H9 (cell line): ENCODE data around the gene OR52K1. TPM values are rescaled to one million over a fixed set of nuclear protein-coding genes. Genes with fewer than 3 reads are reported as not detected.

Source experiments
- DNase-seq: peaks from one replicate; pipeline ENCODE4 v3.0.0-alpha.2; 2017
- H2AFZ ChIP-seq: one replicate; pipeline ENCODE4 v1.6.1; 2013; ENCODE audit warnings: mild to moderate bottlenecking, low read length, control low read depth, moderate library complexity
- H2AK5ac ChIP-seq: 2 replicates; pipeline ENCODE4 v1.6.1; 2013; ENCODE audit warnings: low read length, control low read depth, mixed read lengths; ENCODE audit not compliant: insufficient read length
- H2BK120ac ChIP-seq: one replicate; pipeline ENCODE4 v1.6.1; 2013; ENCODE audit warnings: low read depth, mild to moderate bottlenecking, low read length, control low read depth, inconsistent platforms; ENCODE audit not compliant: poor library complexity, severe bottlenecking
- H2BK12ac ChIP-seq: 2 replicates; pipeline ENCODE4 v1.6.1; 2013; ENCODE audit warnings: low read length, control low read depth, mixed read lengths, low read depth; ENCODE audit not compliant: insufficient read length
- H2BK15ac ChIP-seq: 2 replicates; pipeline ENCODE4 v1.6.1; 2013; ENCODE audit warnings: low read depth, low read length, control low read depth
- H2BK20ac ChIP-seq: one replicate; pipeline ENCODE4 v1.6.1; 2013; ENCODE audit warnings: low read depth, mild to moderate bottlenecking, low read length, control low read depth, inconsistent platforms; ENCODE audit not compliant: poor library complexity, severe bottlenecking
- H2BK5ac ChIP-seq: 2 replicates; pipeline ENCODE4 v1.6.1; 2013; ENCODE audit warnings: low read length, control low read depth, mixed read lengths; ENCODE audit not compliant: insufficient read length
- H3K14ac ChIP-seq: 2 replicates; pipeline ENCODE4 v1.6.1; 2013; ENCODE audit warnings: low read length, control low read depth; ENCODE audit not compliant: insufficient read depth
- H3K18ac ChIP-seq: 2 replicates; pipeline ENCODE4 v1.6.1; 2013; ENCODE audit warnings: low read depth, mild to moderate bottlenecking, mixed read lengths, low read length, control low read depth; ENCODE audit not compliant: insufficient read length
- H3K23ac ChIP-seq: 2 replicates; pipeline ENCODE4 v1.6.1; 2013; ENCODE audit warnings: low read length, control low read depth, mixed read lengths, low read depth; ENCODE audit not compliant: insufficient read length
- H3K23me2 ChIP-seq: 2 replicates; pipeline ENCODE4 v1.6.1; 2013; ENCODE audit warnings: low read depth, mild to moderate bottlenecking, mixed read lengths, low read length, control low read depth; ENCODE audit not compliant: insufficient read length, poor library complexity, severe bottlenecking
- H3K27ac ChIP-seq: 2 replicates; pipeline ENCODE4 v1.5.1; 2013; ENCODE audit warnings: low read length, control low read depth, mixed read lengths, low read depth; ENCODE audit not compliant: insufficient read length
- H3K27me3 ChIP-seq: 2 replicates; pipeline ENCODE4 v1.6.1; 2013; ENCODE audit warnings: low read length, control low read depth, inconsistent platforms; ENCODE audit not compliant: insufficient read depth
- H3K4ac ChIP-seq: 2 replicates; pipeline ENCODE4 v1.6.1; 2013; ENCODE audit warnings: low read depth, mild to moderate bottlenecking, control low read depth, inconsistent platforms, low read length, moderate library complexity
- H3K4me1 ChIP-seq: 2 replicates; pipeline ENCODE4 v1.6.1; 2013; ENCODE audit warnings: low read length, control low read depth, inconsistent platforms; ENCODE audit not compliant: insufficient read depth
- H3K4me2 ChIP-seq: 2 replicates; pipeline ENCODE4 v1.6.1; 2013; ENCODE audit warnings: low read length, control low read depth, mixed read lengths; ENCODE audit not compliant: insufficient read length, insufficient read depth
- H3K56ac ChIP-seq: 2 replicates; pipeline ENCODE4 v1.6.1; 2013; ENCODE audit warnings: low read depth, mild to moderate bottlenecking, mixed read lengths, low read length, control low read depth; ENCODE audit not compliant: insufficient read length
- H3K79me1 ChIP-seq: 2 replicates; pipeline ENCODE4 v1.6.1; 2013; ENCODE audit warnings: low read depth, mild to moderate bottlenecking, moderate library complexity, low read length, control low read depth, inconsistent platforms; ENCODE audit not compliant: insufficient read depth, poor library complexity, severe bottlenecking
- H3K79me2 ChIP-seq: 2 replicates; pipeline ENCODE4 v1.6.1; 2013; ENCODE audit warnings: low read length, control low read depth, inconsistent platforms; ENCODE audit not compliant: insufficient read depth
- H3K9ac ChIP-seq: 2 replicates; pipeline ENCODE4 v1.6.1; 2013; ENCODE audit warnings: low read length, control low read depth, mixed read lengths; ENCODE audit not compliant: insufficient read length; ENCODE audit errors: extremely low read depth
- H3K9me3 ChIP-seq: one replicate; pipeline ENCODE4 v1.6.1; 2013; ENCODE audit warnings: low read depth, low read length, inconsistent platforms; ENCODE audit not compliant: control insufficient read depth
- H3T11ph ChIP-seq: one replicate; pipeline ENCODE4 v1.6.1; 2013; ENCODE audit warnings: mild to moderate bottlenecking, low read length, control low read depth, inconsistent platforms
- H4K20me1 ChIP-seq: one replicate; pipeline ENCODE4 v1.6.1; 2013; ENCODE audit not compliant: control insufficient read depth, insufficient read length, insufficient read depth
- H4K5ac ChIP-seq: 2 replicates; pipeline ENCODE4 v1.6.1; 2013; ENCODE audit warnings: low read depth, mild to moderate bottlenecking, mixed read lengths, low read length, control low read depth; ENCODE audit not compliant: insufficient read length
- H4K8ac ChIP-seq: replicated peaks from 2 replicates; pipeline ENCODE4 v1.6.1; 2013; ENCODE audit warnings: low read length, control low read depth, mixed read lengths, low read depth; ENCODE audit not compliant: insufficient read length
- H4K91ac ChIP-seq: 2 replicates; pipeline ENCODE4 v1.6.1; 2013; ENCODE audit warnings: low read depth, mild to moderate bottlenecking, moderate library complexity, mixed read lengths, low read length, control low read depth; ENCODE audit not compliant: insufficient read length
- H3K27ac Mint-ChIP-seq, 3 experiments: 2 replicates in 2 of 3; 3 replicates in 1 of 3; pipeline ENCODE4 v1.8.0; 2020 to 2021; ENCODE audit warnings: mixed read lengths in 3 of 3, mild to moderate bottlenecking in 1 of 3, moderate library complexity in 1 of 3
- H3K27me3 Mint-ChIP-seq: 2 replicates; pipeline ENCODE4 v1.8.0; 2021; ENCODE audit warnings: low read depth, mild to moderate bottlenecking, moderate library complexity, mixed read lengths
- H3K36me3 Mint-ChIP-seq, 3 experiments: 2 replicates in 2 of 3; 3 replicates in 1 of 3; pipeline ENCODE4 v1.8.0; 2020 to 2021; ENCODE audit warnings: low read depth in 3 of 3, mixed read lengths in 3 of 3; ENCODE audit not compliant: insufficient read depth in 1 of 3
- H3K4me1 Mint-ChIP-seq, 2 experiments: 2 replicates each; pipeline ENCODE4 v1.8.0; 2020; ENCODE audit warnings: mixed read lengths in 2 of 2
- H3K4me3 Mint-ChIP-seq, 2 experiments: 2 replicates in 1 of 2; 3 replicates in 1 of 2; pipeline ENCODE4 v1.8.0; 2020 to 2021; ENCODE audit warnings: mild to moderate bottlenecking in 2 of 2, mixed read lengths in 2 of 2, moderate library complexity in 1 of 2
- H3K9me3 Mint-ChIP-seq, 2 experiments: 2 replicates in 1 of 2; 3 replicates in 1 of 2; pipeline ENCODE4 v1.8.0; 2020; ENCODE audit warnings: mild to moderate bottlenecking in 2 of 2, mixed read lengths in 2 of 2, moderate library complexity in 1 of 2
- CTCF ChIP-seq: fragments of 200-600 bp; sonication (generic); conservative IDR thresholded peaks from 3 replicates; pipeline ENCODE4 v1.8.0; 2021; ENCODE audit warnings: antibody characterized with exemption, mild to moderate bottlenecking
- WGBS: extraction: QIAGEN DNeasy Blood & Tissue Kit; methylation state at CpG from one replicate; pipeline ENCODE4 v1.1.7; 2013; ENCODE audit warnings: missing lambda C conversion rate, low lambda C conversion rate, mixed read lengths; ENCODE audit not compliant: insufficient read length; ENCODE audit errors: extremely low coverage; 5-methylcytosine and 5-hydroxymethylcytosine counted together
- total RNA-seq: library from RNA; stranded (reverse); gene quantifications from 2 replicates; pipeline ENCODE4 v1.2.1, GENCODE V29; 2021

Gene OR52K1
- total RNA-seq, 1 experiment from 2014 or later, result not detected

GRCh38 chr11:4466131-4466870 is 16.1 kb upstream of the OR52K1 start:
- no peak overlapping the region for H2BK5ac ChIP-seq
- H3K27ac ChIP-seq, result no peak overlapping the region
- H4K91ac ChIP-seq, result no peak overlapping the region
- H3K9me3 Mint-ChIP-seq, result peaks cover 16 to 17% of the 10 kb centered on the region in 2 experiments
- no peak overlapping the region for H2BK20ac ChIP-seq
- H4K20me1 ChIP-seq, result no peaks in the 10 kb centered on the region
- WGBS, result no CpG with 5 or more reads among the region's 5 CpGs
- peak; percentile 43 for DNase-seq
- H3K4ac ChIP-seq, result no peak overlapping the region
- H2BK15ac ChIP-seq, result no peak overlapping the region
- 0 out of 2 replicates have a peak, but pooled peaks cover 3% of the 10 kb centered on the region for H3K27me3 Mint-ChIP-seq
- no peaks in the 10 kb centered on the region for H3K9me3 ChIP-seq
- no peak overlapping the region for H3K23ac ChIP-seq
- H4K5ac ChIP-seq, result no peak overlapping the region
- H3K79me2 ChIP-seq, result no peaks in the 10 kb centered on the region
- H3K4me1 ChIP-seq, result no peaks in the 10 kb centered on the region; the same call in 1 of the 2 replicates
- no peak overlapping the region for H2BK120ac ChIP-seq
- H2AK5ac ChIP-seq, result no peak overlapping the region
- no peak overlapping the region for H3T11ph ChIP-seq
- H3K9ac ChIP-seq, result no peak overlapping the region
- H3K4me2 ChIP-seq, result no peak overlapping the region
- H3K23me2 ChIP-seq, result no peaks in the 10 kb centered on the region
- H3K14ac ChIP-seq, result no peak overlapping the region
- H3K4me1 Mint-ChIP-seq, result peaks cover 22 to 29% of the 10 kb centered on the region in 2 experiments
- H3K79me1 ChIP-seq, result no peaks in the 10 kb centered on the region
- no peak overlapping the region for H2BK12ac ChIP-seq
- no peaks in the 10 kb centered on the region for H3K27me3 ChIP-seq
- TF ChIP-seq CTCF, result peak; percentile 37; the same call in 2 of the 3 replicates
- no peak overlapping the region for H3K56ac ChIP-seq
- no peak overlapping the region for H3K27ac Mint-ChIP-seq
- H3K36me3 Mint-ChIP-seq, result peaks cover 7 to 17% (median 15%) of the 10 kb centered on the region in 3 experiments; a peak in 6 of 7 replicates
- no peak overlapping the region for H3K18ac ChIP-seq
- H2AFZ ChIP-seq, result no peak overlapping the region
- no peak overlapping the region for H4K8ac ChIP-seq
- no peak overlapping the region for H3K4me3 Mint-ChIP-seq
